MM.1S (cell line): Measurements from ENCODE around the gene STK39.

Source experiments
- DNase-seq: peaks from one replicate; pipeline ENCODE4 v3.0.0-alpha.2; 2015
- H2AFZ ChIP-seq: fragments of 300-600 bp; sonication (generic); 2 replicates; pipeline ENCODE4 v1.6.0; 2016; ENCODE audit warnings: antibody characterized with exemption, low read length
- H3F3A ChIP-seq: fragments of 300-600 bp; sonication (generic); 2 replicates; pipeline ENCODE4 v1.6.1; 2016; ENCODE audit warnings: mild to moderate bottlenecking, antibody characterized with exemption, low read length, moderate library complexity, mixed read lengths; ENCODE audit not compliant: insufficient read depth
- H3K27ac ChIP-seq: fragments of 300-600 bp; sonication (generic); 2 replicates; pipeline ENCODE4 v1.5.1; 2016; ENCODE audit warnings: mild to moderate bottlenecking, low read length
- H3K27me3 ChIP-seq: fragments of 300-600 bp; sonication (generic); replicated peaks from 2 replicates; pipeline ENCODE4 v1.6.0; 2016; ENCODE audit warnings: low read length; ENCODE audit not compliant: insufficient read depth
- H3K36me3 ChIP-seq: fragments of 300-600 bp; sonication (generic); replicated peaks from 2 replicates; pipeline ENCODE4 v1.6.1; 2016; ENCODE audit warnings: mild to moderate bottlenecking, low read length, mixed read lengths; ENCODE audit not compliant: insufficient read depth
- H3K4me1 ChIP-seq: fragments of 300-600 bp; sonication (generic); 2 replicates; pipeline ENCODE4 v1.6.1; 2016; ENCODE audit warnings: low read length, mixed read lengths
- H3K4me2 ChIP-seq: fragments of 300-600 bp; sonication (generic); 2 replicates; pipeline ENCODE4 v1.6.0; 2016; ENCODE audit warnings: low read depth, low read length
- H3K4me3 ChIP-seq: fragments of 300-600 bp; sonication (generic); 2 replicates; pipeline ENCODE4 v1.5.1; 2016; ENCODE audit warnings: low read length, mixed read lengths
- H3K79me2 ChIP-seq: fragments of 300-600 bp; sonication (generic); 2 replicates; pipeline ENCODE4 v1.6.1; 2016; ENCODE audit warnings: mixed run types, low read length, mixed read lengths
- H3K9ac ChIP-seq: fragments of 300-600 bp; sonication (generic); 2 replicates; pipeline ENCODE4 v1.6.1; 2016; ENCODE audit warnings: low read length, mixed read lengths
- H3K9me2 ChIP-seq: fragments of 300-600 bp; sonication (generic); replicated peaks from 2 replicates; pipeline ENCODE4 v1.6.1; 2016; ENCODE audit warnings: mild to moderate bottlenecking, low read length, mixed read lengths; ENCODE audit not compliant: insufficient read depth
- H3K9me3 ChIP-seq: fragments of 300-600 bp; sonication (generic); replicated peaks from 2 replicates; pipeline ENCODE4 v1.6.1; 2016; ENCODE audit warnings: mild to moderate bottlenecking, low read length, mixed read lengths; ENCODE audit not compliant: insufficient read depth
- H4K20me1 ChIP-seq: fragments of 300-600 bp; sonication (generic); 2 replicates; pipeline ENCODE4 v1.6.1; 2016; ENCODE audit warnings: mild to moderate bottlenecking, low read length, moderate library complexity, mixed read lengths; ENCODE audit not compliant: insufficient read depth
- EZH2 ChIP-seq: fragments of 300-600 bp; sonication (generic); optimal IDR thresholded peaks from 2 replicates; pipeline ENCODE3; 2017; ENCODE audit warnings: low read depth, mild to moderate bottlenecking, antibody characterized with exemption, low read length, mixed read lengths
- EZH2phosphoT487 ChIP-seq: fragments of 300-600 bp; sonication (generic); IDR thresholded peaks from 2 replicates; pipeline ENCODE4 v1.6.1; 2018; ENCODE audit warnings: antibody characterized with exemption, low read length
- TF ChIP-seq, protein P1 (sequence below): fragments of 300-600 bp; sonication (generic); IDR thresholded peaks from 2 replicates; pipeline ENCODE4 v1.5.1; 2016; ENCODE audit warnings: antibody characterized with exemption, low read length, mixed read lengths

The STK39 gene

GRCh38 chr2:167986223-167986622 is 261.2 kb downstream of the STK39 start:
- no peaks in the 10 kb centered on the region for H3K36me3 ChIP-seq
- no peak overlapping the region for H3K27ac ChIP-seq
- TF ChIP-seq EZH2phosphoT487 (no peak), EZH2 (no peak)
- TF ChIP-seq, protein P1, sequence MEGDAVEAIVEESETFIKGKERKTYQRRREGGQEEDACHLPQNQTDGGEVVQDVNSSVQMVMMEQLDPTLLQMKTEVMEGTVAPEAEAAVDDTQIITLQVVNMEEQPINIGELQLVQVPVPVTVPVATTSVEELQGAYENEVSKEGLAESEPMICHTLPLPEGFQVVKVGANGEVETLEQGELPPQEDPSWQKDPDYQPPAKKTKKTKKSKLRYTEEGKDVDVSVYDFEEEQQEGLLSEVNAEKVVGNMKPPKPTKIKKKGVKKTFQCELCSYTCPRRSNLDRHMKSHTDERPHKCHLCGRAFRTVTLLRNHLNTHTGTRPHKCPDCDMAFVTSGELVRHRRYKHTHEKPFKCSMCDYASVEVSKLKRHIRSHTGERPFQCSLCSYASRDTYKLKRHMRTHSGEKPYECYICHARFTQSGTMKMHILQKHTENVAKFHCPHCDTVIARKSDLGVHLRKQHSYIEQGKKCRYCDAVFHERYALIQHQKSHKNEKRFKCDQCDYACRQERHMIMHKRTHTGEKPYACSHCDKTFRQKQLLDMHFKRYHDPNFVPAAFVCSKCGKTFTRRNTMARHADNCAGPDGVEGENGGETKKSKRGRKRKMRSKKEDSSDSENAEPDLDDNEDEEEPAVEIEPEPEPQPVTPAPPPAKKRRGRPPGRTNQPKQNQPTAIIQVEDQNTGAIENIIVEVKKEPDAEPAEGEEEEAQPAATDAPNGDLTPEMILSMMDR = no peak
- no peaks in the 10 kb centered on the region for H3F3A ChIP-seq
- H3K9me3 ChIP-seq = no peaks in the 10 kb centered on the region
- H3K9me2 ChIP-seq = no peaks in the 10 kb centered on the region
- H3K9ac ChIP-seq = no peak overlapping the region
- H3K4me1 ChIP-seq = no peaks in the 10 kb centered on the region
- no peaks in the 10 kb centered on the region for H3K79me2 ChIP-seq
- no peaks in the 10 kb centered on the region for H3K27me3 ChIP-seq
- no peaks in the 10 kb centered on the region for H4K20me1 ChIP-seq
- no peak overlapping the region for H2AFZ ChIP-seq
- no peak overlapping the region for H3K4me2 ChIP-seq
- H3K4me3 ChIP-seq = no peak overlapping the region
- no peak for DNase-seq

DNA sequence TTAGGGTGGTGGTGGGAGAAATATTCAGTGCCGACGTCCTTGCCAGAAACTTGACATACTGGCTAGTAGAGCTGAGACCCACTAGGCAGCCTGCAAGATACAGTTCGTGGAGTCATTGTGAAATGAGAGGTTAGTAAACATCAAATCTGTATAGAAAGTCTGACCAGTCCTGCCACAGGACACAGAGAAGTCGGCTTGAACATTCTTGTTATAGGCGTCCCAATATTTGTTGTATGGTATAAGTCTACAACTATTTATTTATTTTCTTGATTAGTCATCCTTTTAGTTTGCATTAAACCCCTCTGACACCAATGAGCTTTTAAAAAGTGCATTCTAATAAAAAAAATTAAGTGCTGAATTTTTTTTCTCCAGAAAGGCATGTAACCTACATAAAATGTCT is 265.4 kb downstream of the STK39 start:
- H2AFZ ChIP-seq = no peak overlapping the region
- no peak overlapping the region for H3K4me2 ChIP-seq
- no peaks in the 10 kb centered on the region for H3K79me2 ChIP-seq
- H3K36me3 ChIP-seq = no peaks in the 10 kb centered on the region
- H4K20me1 ChIP-seq = no peaks in the 10 kb centered on the region
- no peaks in the 10 kb centered on the region for H3K4me1 ChIP-seq
- no peak overlapping the region for H3K9ac ChIP-seq
- H3F3A ChIP-seq = no peaks in the 10 kb centered on the region
- H3K4me3 ChIP-seq = no peak overlapping the region
- no peak for TF ChIP-seq EZH2phosphoT487
- no peak for TF ChIP-seq EZH2
- TF ChIP-seq, protein P1 = no peak
- no peak overlapping the region for H3K27ac ChIP-seq
- DNase-seq = no peak
- H3K27me3 ChIP-seq = no peaks in the 10 kb centered on the region
- no peaks in the 10 kb centered on the region for H3K9me3 ChIP-seq
- H3K9me2 ChIP-seq = no peaks in the 10 kb centered on the region

DNA sequence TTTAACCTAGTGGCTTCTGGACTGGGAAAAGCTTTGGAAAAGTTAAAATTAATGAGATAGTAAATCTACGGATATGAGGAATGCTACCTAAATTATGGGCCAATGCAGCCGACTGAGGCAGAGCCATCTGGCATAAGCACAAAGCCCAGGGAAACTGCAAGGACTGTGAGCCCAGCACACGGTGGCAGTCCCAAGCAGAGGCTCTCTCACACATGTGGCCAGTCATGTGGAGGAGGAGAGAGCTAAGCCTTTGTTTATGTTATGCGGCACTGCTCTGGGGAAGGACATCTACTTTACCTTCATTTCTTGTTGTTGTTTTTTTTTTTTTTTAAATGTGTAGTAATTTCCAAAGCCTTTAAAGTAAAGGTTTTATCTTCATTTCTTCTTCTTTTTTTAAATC is 267.0 kb downstream of the STK39 start:
- Histone ChIP-seq H3K27ac (no peak overlapping the region), H3K36me3 (no peaks in the 10 kb centered on the region), H3K4me1 (no peaks in the 10 kb centered on the region), H3K4me3 (no peak overlapping the region), H3K4me2 (no peak overlapping the region), H3K9ac (no peak overlapping the region), H3K79me2 (no peaks in the 10 kb centered on the region), H3K9me2 (no peaks in the 10 kb centered on the region), H3F3A (no peaks in the 10 kb centered on the region), H2AFZ (no peak overlapping the region), H3K27me3 (no peaks in the 10 kb centered on the region), H3K9me3 (no peaks in the 10 kb centered on the region), H4K20me1 (no peaks in the 10 kb centered on the region)
- no peak for TF ChIP-seq EZH2phosphoT487
- TF ChIP-seq, protein P1 = no peak
- no peak for TF ChIP-seq EZH2
- DNase-seq = no peak
